HAP-1 (cell line): Measurements from ENCODE around the gene C6orf89.
"Not testable (repeated sequence)": the region's sequence is repeated elsewhere in the genome, so short reads cannot be mapped to it uniquely, and the experiment has no call there.

Experiments used
- DNase-seq, 2 experiments: peaks; one replicate each; pipeline ENCODE4 v3.0.0-alpha.2; 2016 to 2020; ENCODE audit warnings: low spot score in 2 of 2
- H3K27me3 ChIP-seq: fragments of 250-450 bp; sonication (Bioruptor Pico); 2 replicates; pipeline ENCODE4 v1.5.1; 2020; ENCODE audit warnings: low read depth, mild to moderate bottlenecking, moderate library complexity
- H3K36me3 ChIP-seq: fragments of 250-450 bp; sonication (Bioruptor Pico); replicated peaks from 2 replicates; pipeline ENCODE4 v1.5.1; 2020; ENCODE audit warnings: mild to moderate bottlenecking
- H3K4me1 ChIP-seq: fragments of 250-450 bp; sonication (Bioruptor Pico); 2 replicates; pipeline ENCODE4 v1.5.1; 2020; ENCODE audit warnings: mild to moderate bottlenecking
- H3K4me3 ChIP-seq: fragments of 250-450 bp; sonication (Bioruptor Pico); 2 replicates; pipeline ENCODE4 v1.5.1; 2020; ENCODE audit warnings: mild to moderate bottlenecking, moderate library complexity
- H3K9me3 ChIP-seq: fragments of 250-450 bp; sonication (Bioruptor Pico); 2 replicates; pipeline ENCODE4 v1.5.1; 2020; ENCODE audit warnings: mild to moderate bottlenecking, moderate library complexity
- in situ Hi-C: fragments of 300-500 bp; cut with MboI; formaldehyde crosslinking; loops from 3 replicates; pipeline ENCODE4 v1.14.3; 2020; ENCODE audit warnings: low sequenced_read_pairs, inconsistent platforms, mixed read lengths

The C6orf89 gene

DNA sequence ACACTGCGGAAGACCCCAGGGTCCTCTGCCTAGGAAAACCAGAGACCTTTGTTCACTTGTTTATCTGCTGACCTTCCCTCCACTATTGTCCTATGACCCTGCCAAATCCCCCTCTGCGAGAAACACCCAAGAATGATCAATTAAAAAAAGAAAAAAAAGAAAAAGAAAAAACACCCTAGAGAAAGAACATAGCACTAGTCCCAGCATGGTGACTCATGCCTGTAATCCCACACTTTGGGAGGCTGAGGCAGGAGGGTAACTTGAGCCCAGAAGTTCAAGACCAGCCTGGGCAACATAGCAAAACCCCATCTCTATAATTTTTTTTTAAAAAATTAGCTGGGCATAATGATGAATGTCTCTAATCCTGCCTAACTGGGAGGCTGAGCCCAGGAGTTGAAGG lies 56.6 kb downstream of the C6orf89 start:
- in situ Hi-C loops, H3K36me3 ChIP-seq, DNase-seq, H3K4me1 ChIP-seq, H3K4me3 ChIP-seq, H3K27me3 ChIP-seq, H3K9me3 ChIP-seq: not testable (repeated sequence)

DNA sequence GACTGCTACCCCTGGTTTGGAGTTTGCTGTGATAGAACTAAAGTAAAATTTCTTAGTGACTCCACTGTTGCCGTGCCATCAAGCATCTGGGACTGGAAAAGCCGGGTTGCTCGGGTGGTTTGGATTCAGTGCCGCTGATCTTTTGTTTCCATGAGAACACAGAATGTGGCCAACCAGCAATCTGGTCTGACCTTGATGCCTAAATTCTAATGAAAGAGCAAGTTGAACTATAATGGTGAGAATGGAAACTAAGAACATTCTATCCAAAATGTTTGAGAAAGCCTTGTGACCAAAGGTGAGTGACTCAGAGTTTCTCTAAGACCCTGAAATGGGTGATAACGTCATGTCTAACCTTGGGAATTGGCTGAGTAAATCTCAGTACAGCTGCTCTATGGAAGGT lies 58.9 kb downstream of the C6orf89 start:
- in situ Hi-C loops: no loop called here
- Histone ChIP-seq H3K27me3 (no peaks in the 10 kb centered on the region), H3K4me3 (no peak overlapping the region), H3K4me1 (peaks cover 3% of the 10 kb centered on the region), H3K36me3 (no peaks in the 10 kb centered on the region), H3K9me3 (no peaks in the 10 kb centered on the region)
- no peak for DNase-seq

DNA sequence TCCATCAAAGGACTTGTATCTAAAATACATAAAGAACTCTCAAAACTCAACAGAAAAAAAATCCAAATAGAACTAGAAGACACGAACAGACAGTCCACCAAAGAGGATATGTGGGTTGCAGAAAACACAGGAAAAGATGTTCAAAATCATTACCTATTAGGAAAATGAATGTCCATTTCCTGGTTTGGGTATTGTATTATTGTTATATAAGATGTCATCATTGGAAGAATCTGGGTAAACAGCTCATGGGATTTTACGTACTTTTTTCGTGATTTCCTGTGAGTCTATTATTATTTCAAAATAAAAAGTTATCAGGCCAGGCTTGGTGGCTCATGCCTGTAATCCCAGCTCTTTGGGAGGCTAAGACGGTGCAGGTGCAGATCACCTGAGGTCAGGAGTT lies 59.5 kb downstream of the C6orf89 start:
- Histone ChIP-seq H3K9me3 (no peaks in the 10 kb centered on the region), H3K4me3 (no peak overlapping the region), H3K36me3 (no peaks in the 10 kb centered on the region), H3K27me3 (no peaks in the 10 kb centered on the region), H3K4me1 (peaks cover 8% of the 10 kb centered on the region)
- in situ Hi-C loops: no loop called here
- DNase-seq: no peak

DNA sequence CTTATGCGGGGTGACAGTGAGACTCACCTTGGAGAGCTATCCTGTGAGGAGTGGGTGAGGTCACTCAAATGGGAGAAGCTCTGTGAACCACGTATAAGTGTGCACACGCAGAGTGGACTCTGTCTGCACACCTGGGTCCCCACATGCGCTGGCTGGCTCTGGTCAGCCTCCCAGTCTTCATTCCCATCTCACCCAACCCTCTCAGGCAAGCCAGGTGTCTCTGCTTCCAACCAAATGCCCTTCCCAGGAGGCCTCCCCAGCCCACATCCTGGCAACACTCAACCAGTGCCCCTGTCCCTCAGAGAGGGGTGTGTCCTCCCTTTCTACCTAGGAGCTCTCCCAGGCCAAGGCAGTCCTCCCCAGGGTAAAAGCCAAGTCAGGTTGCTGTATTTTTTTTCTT lies 60.8 kb downstream of the C6orf89 start:
- H3K36me3 ChIP-seq: no peaks in the 10 kb centered on the region
- DNase-seq: no peak
- in situ Hi-C loops: no loop called here
- H3K9me3 ChIP-seq: no peaks in the 10 kb centered on the region
- H3K27me3 ChIP-seq: no peaks in the 10 kb centered on the region
- H3K4me3 ChIP-seq: no peak overlapping the region
- peaks cover 8% of the 10 kb centered on the region for H3K4me1 ChIP-seq

DNA sequence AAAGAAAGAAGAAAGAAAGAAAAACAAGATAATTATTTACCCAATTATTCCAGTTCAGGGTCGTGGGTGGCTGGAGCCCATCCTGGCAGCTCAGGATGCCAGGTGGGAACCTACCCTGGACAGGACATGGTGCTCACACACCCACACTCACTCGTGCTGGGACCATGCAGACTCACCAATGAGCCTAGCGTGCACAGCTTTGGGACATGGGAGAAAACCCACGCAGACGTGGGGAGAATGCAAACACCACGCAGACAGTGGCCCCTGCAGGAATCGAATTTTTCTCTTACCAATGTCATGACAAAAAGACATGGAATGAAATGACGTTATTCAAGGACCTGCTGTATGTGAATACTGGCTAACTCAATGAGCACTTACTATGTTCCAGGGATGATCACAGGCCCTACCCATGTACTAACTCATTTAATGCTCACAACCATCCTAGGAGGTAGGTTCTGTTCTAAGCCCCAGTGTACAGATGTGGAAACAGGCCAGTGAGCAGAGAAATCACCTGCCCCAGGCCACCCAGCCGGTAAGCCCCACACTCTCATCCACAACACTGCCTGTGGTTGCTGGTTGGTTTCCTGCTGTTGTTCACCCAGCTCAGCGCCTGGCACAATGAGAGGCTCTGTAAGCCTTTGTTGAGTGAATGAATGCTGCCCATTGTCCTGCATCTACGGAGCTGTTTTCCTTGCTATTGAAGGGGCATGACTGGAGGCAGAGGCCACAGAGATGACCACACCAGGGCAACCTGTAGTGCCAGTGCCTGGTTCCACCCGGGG lies 62.0 kb downstream of the C6orf89 start:
- H3K36me3 ChIP-seq: no peaks in the 10 kb centered on the region
- no peak for DNase-seq
- in situ Hi-C loops: no loop called here
- no peaks in the 10 kb centered on the region for H3K27me3 ChIP-seq
- H3K4me1 ChIP-seq: peaks cover 8% of the 10 kb centered on the region
- no peak overlapping the region for H3K4me3 ChIP-seq
- no peaks in the 10 kb centered on the region for H3K9me3 ChIP-seq

DNA sequence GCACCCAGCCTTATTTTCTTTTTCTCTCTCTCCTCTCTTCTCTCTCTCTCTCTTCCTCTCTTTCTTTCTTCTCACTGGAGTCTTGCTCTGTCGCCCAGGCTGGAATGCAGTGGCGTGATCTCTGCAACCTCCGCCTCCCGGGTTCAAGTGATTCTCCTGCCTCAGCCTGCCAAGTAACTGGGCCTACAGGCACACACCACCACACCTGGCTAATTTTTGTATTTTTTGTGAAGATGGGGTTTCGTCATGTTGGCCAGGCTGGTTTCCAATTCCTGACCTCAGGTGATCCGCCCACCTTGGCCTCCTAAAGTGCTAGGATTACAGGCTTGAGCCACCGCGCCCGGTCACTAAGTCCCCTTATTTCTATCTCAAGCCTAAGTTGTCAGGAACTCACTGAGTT lies 63.3 kb downstream of the C6orf89 start:
- H3K4me3 ChIP-seq, DNase-seq, H3K36me3 ChIP-seq, H3K4me1 ChIP-seq, H3K9me3 ChIP-seq, H3K27me3 ChIP-seq, in situ Hi-C loops: not testable (repeated sequence)

DNA sequence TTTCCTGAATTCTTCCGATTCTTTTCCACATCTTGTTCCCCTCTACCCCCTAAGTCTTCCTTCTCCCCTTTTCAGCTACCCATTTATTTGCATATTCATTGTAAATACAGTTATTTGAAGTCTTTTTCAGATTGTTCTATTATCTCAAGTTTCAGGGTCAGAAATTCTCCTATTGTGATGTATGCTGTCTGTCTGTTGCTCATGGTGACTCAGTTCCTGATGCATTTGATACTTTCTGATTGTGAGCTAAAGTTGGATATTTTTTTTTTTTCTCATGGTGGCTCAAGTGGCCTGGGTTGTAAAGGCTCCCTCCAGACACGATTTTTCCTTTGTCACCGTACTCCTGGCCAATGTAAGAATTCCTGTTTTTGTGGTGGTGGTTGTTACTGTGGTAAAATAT lies 63.9 kb downstream of the C6orf89 start:
- in situ Hi-C loops: no loop called here
- no peak for DNase-seq
- H3K9me3 ChIP-seq: no peaks in the 10 kb centered on the region
- H3K27me3 ChIP-seq: no peaks in the 10 kb centered on the region
- peaks cover 8% of the 10 kb centered on the region for H3K4me1 ChIP-seq
- H3K36me3 ChIP-seq: no peaks in the 10 kb centered on the region
- no peak overlapping the region for H3K4me3 ChIP-seq

DNA sequence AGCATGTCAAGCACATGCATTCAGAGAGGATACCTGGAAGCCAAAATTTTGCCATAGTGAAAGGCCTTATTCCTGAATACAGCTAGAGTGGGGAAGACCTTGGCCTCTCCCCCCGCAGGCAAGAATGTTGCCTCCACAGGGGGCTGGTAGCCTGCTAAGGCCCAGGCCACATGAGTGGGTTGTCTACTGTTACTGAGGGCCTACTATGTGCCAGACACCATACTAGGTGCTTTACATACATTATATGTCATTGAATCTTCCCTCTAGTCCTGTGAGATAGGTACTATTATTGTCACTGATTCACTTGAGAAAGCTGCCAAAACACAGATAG lies 68.1 kb downstream of the C6orf89 start:
- Histone ChIP-seq H3K36me3 (no peaks in the 10 kb centered on the region), H3K4me1 (peaks cover 8% of the 10 kb centered on the region), H3K4me3 (no peak overlapping the region), H3K27me3 (no peaks in the 10 kb centered on the region), H3K9me3 (no peaks in the 10 kb centered on the region)
- in situ Hi-C loops: no loop called here
- DNase-seq: no peak

DNA sequence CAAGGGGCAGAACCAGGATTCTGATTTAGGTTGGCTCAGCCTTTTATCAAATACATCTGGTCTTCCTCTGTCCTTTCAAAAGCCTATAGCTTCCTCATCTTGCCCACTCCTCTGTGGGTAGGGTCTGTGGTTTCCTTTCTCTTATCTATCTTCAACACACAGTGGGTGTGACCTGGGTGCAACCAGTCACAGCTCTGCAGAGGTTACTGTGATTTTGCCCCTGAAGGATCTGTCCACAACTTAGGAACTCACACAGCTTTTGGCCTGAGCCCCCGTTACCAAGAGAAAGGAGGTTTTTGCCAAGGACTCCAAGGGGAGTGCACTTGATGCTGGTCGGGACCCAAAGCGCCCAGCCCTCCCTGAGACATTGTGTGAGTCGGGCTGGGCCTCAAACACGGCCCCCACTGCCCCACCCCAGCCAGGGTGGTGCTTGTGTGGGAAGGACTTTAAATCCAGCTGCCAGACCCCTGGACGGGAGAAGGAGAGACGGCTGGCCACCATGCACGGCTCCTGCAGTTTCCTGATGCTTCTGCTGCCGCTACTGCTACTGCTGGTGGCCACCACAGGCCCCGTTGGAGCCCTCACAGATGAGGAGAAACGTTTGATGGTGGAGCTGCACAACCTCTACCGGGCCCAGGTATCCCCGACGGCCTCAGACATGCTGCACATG lies 68.6 kb downstream of the C6orf89 start, which contains the start of gene PI16:
Gene PI16, plus strand, starts transcription at position 477 of the 670 bp plus-strand sequence. Its CDS starts 23 bp downstream, at position 500.
- Histone ChIP-seq H3K36me3 (no peaks in the 10 kb centered on the region), H3K4me3 (no peak within 1 kb of the TSS), H3K4me1 (peaks cover 8% of the 10 kb centered on the region), H3K9me3 (no peaks in the 10 kb centered on the region), H3K27me3 (no peaks in the 10 kb centered on the region)
- no peak for DNase-seq
- in situ Hi-C loops: no loop called here

DNA sequence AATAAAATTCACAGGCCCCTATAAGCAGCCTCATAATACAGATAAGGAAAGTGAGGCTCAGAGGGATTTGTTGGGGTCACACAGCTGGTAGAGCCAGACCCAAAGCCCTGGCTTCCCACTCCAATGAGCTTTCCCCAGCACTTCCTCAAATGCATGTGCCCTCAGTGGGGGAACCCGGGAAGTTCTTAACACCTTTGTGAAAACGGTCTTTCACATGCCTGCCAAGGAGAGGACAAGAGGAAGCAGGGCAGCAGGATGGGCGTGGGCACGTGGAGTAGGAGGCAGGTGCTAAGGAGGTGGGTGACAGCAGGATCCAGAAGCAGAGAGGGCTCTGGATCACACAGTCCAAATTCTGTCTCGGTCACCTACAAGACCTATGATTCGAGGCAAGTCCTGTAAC lies 69.4 kb downstream of the C6orf89 start:
- peaks cover under 1% of the 10 kb centered on the region; the same call in 1 of the 2 replicates for H3K4me1 ChIP-seq
- no peak for DNase-seq
- in situ Hi-C loops: no loop called here
- H3K36me3 ChIP-seq: no peaks in the 10 kb centered on the region
- H3K27me3 ChIP-seq: no peaks in the 10 kb centered on the region
- no peaks in the 10 kb centered on the region for H3K9me3 ChIP-seq
- no peak overlapping the region for H3K4me3 ChIP-seq

DNA sequence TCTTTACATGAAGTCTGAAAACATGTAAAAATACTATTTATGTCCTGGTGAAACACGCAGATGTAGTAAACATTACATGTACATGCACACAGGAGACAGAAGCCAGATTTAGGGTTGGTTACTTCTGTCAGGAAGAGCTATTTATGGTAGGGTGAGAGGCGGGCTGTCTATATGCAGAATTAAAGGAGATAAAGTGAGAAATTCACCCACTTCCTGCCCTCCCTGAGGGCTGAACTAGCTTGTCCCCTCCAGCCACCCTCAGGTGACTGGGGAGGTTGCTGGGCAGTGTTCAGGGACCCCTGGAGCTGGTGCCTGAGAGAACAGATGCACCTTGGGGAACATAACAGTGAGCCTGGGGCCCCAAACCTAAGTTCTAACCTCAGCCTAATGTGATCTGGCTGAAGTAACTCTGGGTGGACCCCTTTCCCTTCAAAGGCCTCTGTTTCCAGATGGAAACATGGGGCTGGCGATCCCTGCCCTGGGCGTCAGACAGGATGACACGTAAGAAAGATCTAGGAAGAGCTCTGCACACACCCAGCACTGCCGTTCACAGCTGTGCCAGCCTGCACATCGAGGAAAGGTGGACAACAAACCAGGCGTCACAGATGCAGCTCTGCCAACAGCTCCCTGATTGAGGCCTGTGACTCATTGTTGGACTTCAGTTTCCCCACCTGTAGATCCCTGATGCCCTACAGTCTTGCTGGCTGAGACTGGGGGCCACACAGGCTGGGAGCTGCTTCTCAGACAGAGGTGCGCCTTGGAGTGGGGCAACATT lies 70.1 kb downstream of the C6orf89 start:
- Histone ChIP-seq H3K9me3 (no peaks in the 10 kb centered on the region), H3K27me3 (no peaks in the 10 kb centered on the region), H3K4me1 (no peaks in the 10 kb centered on the region), H3K36me3 (no peaks in the 10 kb centered on the region), H3K4me3 (no peak overlapping the region)
- DNase-seq: no peak
- in situ Hi-C loops: no loop called here

DNA sequence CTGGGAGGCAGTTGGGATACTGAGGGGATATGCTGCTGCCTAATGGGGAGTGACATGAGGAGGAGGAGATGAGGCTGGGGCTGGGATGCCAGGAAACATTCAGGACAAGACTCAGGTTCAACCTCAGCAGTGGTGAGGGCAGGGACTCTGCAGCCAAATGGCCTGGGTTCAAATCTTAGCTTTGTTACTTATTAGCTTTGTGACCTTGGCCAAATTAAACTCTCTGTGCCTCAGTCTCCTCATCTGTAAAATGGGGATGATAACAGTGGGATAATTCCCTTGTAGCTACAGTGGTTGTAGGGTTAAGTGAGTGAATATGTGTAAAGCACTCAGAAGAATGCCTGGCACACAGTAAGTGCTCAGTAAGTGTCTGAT lies 70.7 kb downstream of the C6orf89 start:
- Histone ChIP-seq H3K36me3 (no peaks in the 10 kb centered on the region), H3K9me3 (no peaks in the 10 kb centered on the region), H3K27me3 (no peaks in the 10 kb centered on the region), H3K4me1 (no peaks in the 10 kb centered on the region), H3K4me3 (no peak overlapping the region)
- DNase-seq: no peak
- in situ Hi-C loops: no loop called here

DNA sequence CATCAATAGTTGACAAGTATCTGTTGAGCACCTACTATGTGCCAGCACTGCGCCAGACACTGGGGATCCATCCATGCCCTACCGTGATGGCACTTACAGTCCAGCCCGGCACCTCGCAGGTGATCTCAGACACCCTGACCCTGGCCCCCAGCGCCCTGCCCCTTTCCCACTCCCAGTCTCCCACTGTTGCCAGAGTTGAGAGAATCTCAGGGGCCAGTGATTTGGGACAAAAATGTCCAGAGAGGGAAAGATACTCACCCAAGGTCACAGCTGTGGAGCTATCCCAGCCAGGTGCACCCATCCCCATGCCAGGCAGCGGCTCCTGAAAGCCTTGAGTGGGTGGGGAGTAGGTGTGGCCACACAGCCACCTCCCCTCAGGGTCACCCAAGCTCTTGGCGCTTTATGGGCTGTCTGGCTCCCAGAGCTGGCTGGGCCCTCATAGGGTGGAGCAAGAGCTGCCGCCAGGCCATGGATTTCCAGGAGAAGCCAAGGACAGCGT lies 72.1 kb downstream of the C6orf89 start:
- no peaks in the 10 kb centered on the region for H3K9me3 ChIP-seq
- H3K4me1 ChIP-seq: no peaks in the 10 kb centered on the region
- in situ Hi-C loops: no loop called here
- no peaks in the 10 kb centered on the region for H3K36me3 ChIP-seq
- no peaks in the 10 kb centered on the region for H3K27me3 ChIP-seq
- no peak overlapping the region for H3K4me3 ChIP-seq
- DNase-seq: no peak
